Measurements from ENCODE around the gene R3HDM2.

R3HDM2 gene

GRCh38 chr12:57233357-57234232 is 197.2 kb downstream of the R3HDM2 start:
- H4K20me1 ChIP-seq (ENCODE audit: insufficient read depth, low read length, poor library complexity, severe bottlenecking) = peaks cover 47% of the 10 kb centered on the region
- peaks cover 40% of the 10 kb centered on the region for H3K4me1 ChIP-seq (ENCODE audit: insufficient read depth, low read length, poor library complexity, severe bottlenecking)
- H3K36me3 ChIP-seq (ENCODE audit: insufficient read depth, low read length) = peaks cover 30% of the 10 kb centered on the region; the same call in 1 of the 2 replicates
- H3K79me2 ChIP-seq (ENCODE audit: insufficient read depth, low read length) = peaks cover 44% of the 10 kb centered on the region
- no peaks in the 10 kb centered on the region for H3K9me2 ChIP-seq (replicated peaks; ENCODE audit: low read depth, low read length)
- H3F3A ChIP-seq (ENCODE audit: low read depth) = no peaks in the 10 kb centered on the region
- no peaks in the 10 kb centered on the region for H3K9me3 ChIP-seq (ENCODE audit: insufficient read depth, low read depth, low read length)
- no peaks in the 10 kb centered on the region for H3K27me3 ChIP-seq (ENCODE audit: insufficient read depth, low read length, poor library complexity, severe bottlenecking)
- H3K4me2 ChIP-seq (ENCODE audit: low read depth, low read length, poor library complexity, severe bottlenecking) = peak overlapping the region; percentile 95
- H3K4me3 ChIP-seq (ENCODE audit: low read length, poor library complexity, severe bottlenecking) = no peak overlapping the region
- H3K9ac ChIP-seq (ENCODE audit: low read depth, low read length, poor library complexity, severe bottlenecking) = peak overlapping the region; percentile 94
- TF ChIP-seq EZH2phosphoT487 (IDR thresholded peaks at IDR 0.05; ENCODE audit: borderline replicate concordance) (no peak), CTCF (conservative IDR thresholded peaks at IDR 0.05; ENCODE audit: low read length) (no peak)
- no peak overlapping the region for H2AFZ ChIP-seq (ENCODE audit: low read length)

- H3K9me2 ChIP-seq (replicated peaks; ENCODE audit: low read depth, low read length) = no peaks in the 10 kb centered on the region
- peak overlapping the region; percentile 87 for H3K4me3 ChIP-seq (ENCODE audit: low read length, poor library complexity, severe bottlenecking)
- no peaks in the 10 kb centered on the region for H3F3A ChIP-seq (ENCODE audit: low read depth)
- peaks cover 49% of the 10 kb centered on the region for H3K4me1 ChIP-seq (ENCODE audit: insufficient read depth, low read length, poor library complexity, severe bottlenecking)
- H3K9ac ChIP-seq (ENCODE audit: low read depth, low read length, poor library complexity, severe bottlenecking) = peak overlapping the region; percentile 94
- H3K79me2 ChIP-seq (ENCODE audit: insufficient read depth, low read length) = peaks cover 44% of the 10 kb centered on the region
- no peaks in the 10 kb centered on the region for H3K9me3 ChIP-seq (ENCODE audit: insufficient read depth, low read depth, low read length)
- no peak overlapping the region for H2AFZ ChIP-seq (ENCODE audit: low read length)
- peaks cover 30% of the 10 kb centered on the region; the same call in 1 of the 2 replicates for H3K36me3 ChIP-seq (ENCODE audit: insufficient read depth, low read length)
- H3K27me3 ChIP-seq (ENCODE audit: insufficient read depth, low read length, poor library complexity, severe bottlenecking) = no peaks in the 10 kb centered on the region
- H4K20me1 ChIP-seq (ENCODE audit: insufficient read depth, low read length, poor library complexity, severe bottlenecking) = peaks cover 47% of the 10 kb centered on the region
- TF ChIP-seq CTCF (conservative IDR thresholded peaks at IDR 0.05; ENCODE audit: low read length) (no peak), EZH2phosphoT487 (IDR thresholded peaks at IDR 0.05; ENCODE audit: borderline replicate concordance) (no peak)
- H3K4me2 ChIP-seq (ENCODE audit: low read depth, low read length, poor library complexity, severe bottlenecking) = peak overlapping the region; percentile 95
Observed at GRCh38 chr12:57232156-57232756, 198.6 kb downstream of the R3HDM2 start.

GRCh38 chr12:57231276-57232021 is 199.4 kb downstream of the R3HDM2 start:
- Histone ChIP-seq H3K4me1 (ENCODE audit: insufficient read depth, low read length, poor library complexity, severe bottlenecking) (peaks cover 50% of the 10 kb centered on the region), H3K4me3 (ENCODE audit: low read length, poor library complexity, severe bottlenecking) (peak overlapping the region; percentile 87), H3K9me3 (ENCODE audit: insufficient read depth, low read depth, low read length) (no peaks in the 10 kb centered on the region), H3K79me2 (ENCODE audit: insufficient read depth, low read length) (peaks cover 44% of the 10 kb centered on the region), H3K4me2 (ENCODE audit: low read depth, low read length, poor library complexity, severe bottlenecking) (peak overlapping the region; percentile 95), H3K27me3 (ENCODE audit: insufficient read depth, low read length, poor library complexity, severe bottlenecking) (no peaks in the 10 kb centered on the region), H3K9me2 (replicated peaks; ENCODE audit: low read depth, low read length) (no peaks in the 10 kb centered on the region), H2AFZ (ENCODE audit: low read length) (no peak overlapping the region), H4K20me1 (ENCODE audit: insufficient read depth, low read length, poor library complexity, severe bottlenecking) (peaks cover 47% of the 10 kb centered on the region), H3F3A (ENCODE audit: low read depth) (no peaks in the 10 kb centered on the region), H3K36me3 (ENCODE audit: insufficient read depth, low read length) (peaks cover 30% of the 10 kb centered on the region; the same call in 1 of the 2 replicates), H3K9ac (ENCODE audit: low read depth, low read length, poor library complexity, severe bottlenecking) (peak overlapping the region; percentile 94)
- TF ChIP-seq CTCF (conservative IDR thresholded peaks at IDR 0.05; ENCODE audit: low read length) (no peak), EZH2phosphoT487 (IDR thresholded peaks at IDR 0.05; ENCODE audit: borderline replicate concordance) (no peak)
